H7 (cell line): ENCODE data around the gene MAN2B2. TPM values are rescaled to one million over a fixed set of nuclear protein-coding genes. Genes with fewer than 3 reads are reported as not detected.
"Not testable (repeated sequence)": the region's sequence is repeated elsewhere in the genome, so short reads cannot be mapped to it uniquely, and the experiment has no call there.

Source experiments
- DNase-seq: peaks from one replicate; pipeline ENCODE4 v3.0.0; 2012
- H3K27me3 ChIP-seq: 2 replicates; pipeline ENCODE4 v1.6.0; 2011; ENCODE audit warnings: mild to moderate bottlenecking, low read length; ENCODE audit not compliant: control insufficient read depth, insufficient read depth
- H3K36me3 ChIP-seq: replicated peaks from 2 replicates; pipeline ENCODE4 v1.5.1; 2011; ENCODE audit warnings: low read length; ENCODE audit not compliant: control insufficient read depth, insufficient read depth
- H3K4me3 ChIP-seq: 2 replicates; pipeline ENCODE4 v1.5.1; 2011; ENCODE audit warnings: low read depth, mild to moderate bottlenecking, control low read depth, low read length, moderate library complexity; ENCODE audit not compliant: insufficient read depth
- total RNA-seq: library from RNA; depleted of rRNA; stranded (reverse); fragments of >200 nt; shearing (Covaris generic); gene quantifications from 2 replicates; pipeline ENCODE4 v1.2.3, GENCODE V29; 2014

Gene MAN2B2
- total RNA-seq, 1 experiment from 2014 or later, result 3.4 TPM

DNA sequence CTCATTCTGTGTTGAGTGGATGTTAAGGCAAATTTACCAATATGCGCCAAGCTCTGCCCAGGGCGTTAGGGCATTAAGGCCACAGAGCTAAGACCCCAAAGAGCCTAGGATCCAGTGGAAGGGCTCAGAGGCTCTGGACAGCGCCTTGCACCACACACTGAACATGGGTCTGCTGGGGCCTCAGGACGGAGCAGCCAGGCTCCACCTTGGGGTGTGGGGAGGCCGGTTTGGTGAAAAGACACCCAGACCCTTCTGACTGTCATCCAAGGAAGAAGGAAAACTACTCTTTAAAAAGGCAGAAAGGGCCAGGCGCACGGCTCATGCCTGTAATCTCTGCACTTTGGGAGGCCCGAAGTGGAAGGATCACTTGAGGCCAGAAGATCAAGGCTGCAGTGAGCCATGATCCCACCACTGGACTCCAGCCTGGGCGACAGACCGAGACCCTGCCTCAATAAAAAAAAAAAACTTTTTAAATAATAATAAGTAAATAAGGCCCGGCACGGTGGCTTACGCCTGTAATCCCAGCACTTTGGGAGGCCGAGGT is 64.2 kb downstream of the MAN2B2 start:
- H3K36me3 ChIP-seq, result peaks cover 10% of the 10 kb centered on the region
- no peaks in the 10 kb centered on the region for H3K27me3 ChIP-seq
- no peak overlapping the region for H3K4me3 ChIP-seq
- DNase-seq, result no peak

DNA sequence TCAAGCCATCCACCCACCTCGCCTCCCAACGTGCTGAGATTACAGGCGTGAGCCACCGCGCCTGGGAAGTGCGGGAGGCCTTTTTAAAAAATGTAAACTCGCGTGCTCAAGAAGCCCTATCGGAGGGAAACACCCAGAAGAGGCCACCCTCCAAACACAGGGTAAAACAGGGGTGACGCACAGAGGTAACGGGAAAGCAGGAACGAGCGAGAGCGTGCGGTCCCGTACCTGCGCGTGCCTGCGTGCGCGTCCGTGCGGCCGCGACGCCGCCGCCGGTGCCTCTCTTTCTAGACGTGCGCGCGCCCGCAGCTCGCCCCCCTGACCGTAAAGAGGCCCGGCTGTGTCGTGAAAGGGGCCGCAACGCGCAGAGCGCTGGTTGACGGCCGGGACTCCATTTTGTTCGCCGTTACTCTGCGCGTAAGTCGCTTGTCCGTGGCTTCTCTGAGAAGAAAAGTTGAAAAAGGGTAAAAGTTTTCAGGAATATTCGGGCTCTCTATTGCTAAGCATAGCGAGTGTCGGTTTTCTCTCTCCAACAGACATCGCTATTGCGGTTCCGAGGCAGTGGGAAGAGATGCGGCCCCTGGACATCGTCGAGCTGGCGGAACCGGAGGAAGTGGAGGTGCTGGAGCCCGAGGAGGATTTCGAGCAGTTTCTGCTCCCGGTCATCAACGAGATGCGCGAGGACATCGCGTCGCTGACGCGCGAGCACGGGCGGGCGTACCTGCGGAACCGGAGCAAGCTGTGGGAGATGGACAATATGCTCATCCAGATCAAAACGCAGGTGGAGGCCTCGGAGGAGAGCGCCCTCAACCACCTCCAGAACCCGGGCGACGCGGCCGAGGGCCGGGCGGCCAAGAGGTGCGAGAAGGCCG is 65.5 kb downstream of the MAN2B2 start, which contains the start of gene MRFAP1:
TSS of gene MRFAP1 (plus strand) at position 394 of the 872 bp plus-strand sequence. CDS start at position 572, 178 bp downstream.
- peak; percentile 98 for DNase-seq
- no peaks in the 10 kb centered on the region for H3K27me3 ChIP-seq
- H3K36me3 ChIP-seq, result peaks cover 10% of the 10 kb centered on the region
- H3K4me3 ChIP-seq, result peak within 1 kb of the TSS; percentile 98

DNA sequence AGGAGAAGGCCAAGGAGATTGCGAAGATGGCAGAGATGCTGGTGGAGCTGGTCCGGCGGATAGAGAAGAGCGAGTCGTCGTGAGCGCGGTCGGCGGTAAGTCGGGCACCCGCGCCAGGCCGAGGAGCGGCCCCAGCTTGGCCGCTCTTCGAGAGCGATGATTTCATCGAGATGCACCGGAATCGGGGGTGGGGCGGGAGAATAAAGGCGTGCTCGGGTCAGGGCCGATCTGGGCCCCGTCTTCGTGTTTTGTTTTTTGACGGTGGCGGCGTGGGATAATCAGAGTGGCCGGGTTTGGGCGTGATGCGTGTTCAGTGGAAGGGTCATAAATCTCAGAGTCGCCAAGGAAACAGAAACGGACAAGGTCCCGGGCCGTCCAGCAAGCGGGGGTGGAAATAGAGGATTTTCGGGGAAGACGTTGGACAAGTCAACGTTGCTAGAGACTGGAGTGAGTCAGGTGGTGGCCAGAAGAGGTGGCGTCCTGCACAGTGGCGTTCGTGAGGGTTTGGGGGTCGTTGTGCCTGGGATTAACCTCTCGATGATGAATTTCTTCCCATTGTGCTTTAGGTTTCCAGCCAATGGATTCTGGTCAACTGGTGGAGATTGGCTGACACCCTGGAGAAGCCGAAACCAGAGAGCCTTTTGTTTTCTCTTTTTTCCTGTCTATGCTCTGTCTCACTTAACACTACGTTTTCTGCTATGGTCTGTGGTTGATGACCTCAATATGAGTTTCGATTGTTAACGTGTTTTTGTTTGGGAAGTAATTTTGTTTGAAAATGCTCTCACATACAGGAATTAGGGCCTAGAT is 66.4 kb downstream of the MAN2B2 start:
- no peaks in the 10 kb centered on the region for H3K27me3 ChIP-seq
- peak; percentile 67 for DNase-seq

DNA sequence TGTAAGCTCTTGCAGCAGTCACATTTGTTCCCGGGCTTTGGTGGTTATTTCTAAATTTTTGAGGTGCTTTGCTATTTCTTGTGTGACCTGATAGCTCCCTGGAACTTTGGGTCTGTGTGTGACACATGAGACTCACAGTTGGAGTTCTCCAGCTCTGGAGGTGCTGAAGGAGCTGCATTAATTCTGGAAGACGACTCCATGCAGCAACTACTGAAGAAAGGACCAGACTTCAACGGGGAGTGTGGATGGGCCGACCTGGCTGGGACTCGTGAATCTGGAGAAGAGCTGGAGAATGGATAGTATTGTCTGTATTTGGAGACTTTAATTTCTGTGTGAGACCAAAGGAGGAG is 67.0 kb downstream of the MAN2B2 start:
- Histone ChIP-seq H3K4me3 (peak overlapping the region; percentile 98; the same call in 1 of the 2 replicates), H3K36me3 (peaks cover 10% of the 10 kb centered on the region), H3K27me3 (no peaks in the 10 kb centered on the region)
- DNase-seq, result no peak

More for the DNA sequence above, 66.4 kb downstream of the MAN2B2 start:
- peaks cover 10% of the 10 kb centered on the region for H3K36me3 ChIP-seq
- peak overlapping the region; percentile 98 for H3K4me3 ChIP-seq

DNA sequence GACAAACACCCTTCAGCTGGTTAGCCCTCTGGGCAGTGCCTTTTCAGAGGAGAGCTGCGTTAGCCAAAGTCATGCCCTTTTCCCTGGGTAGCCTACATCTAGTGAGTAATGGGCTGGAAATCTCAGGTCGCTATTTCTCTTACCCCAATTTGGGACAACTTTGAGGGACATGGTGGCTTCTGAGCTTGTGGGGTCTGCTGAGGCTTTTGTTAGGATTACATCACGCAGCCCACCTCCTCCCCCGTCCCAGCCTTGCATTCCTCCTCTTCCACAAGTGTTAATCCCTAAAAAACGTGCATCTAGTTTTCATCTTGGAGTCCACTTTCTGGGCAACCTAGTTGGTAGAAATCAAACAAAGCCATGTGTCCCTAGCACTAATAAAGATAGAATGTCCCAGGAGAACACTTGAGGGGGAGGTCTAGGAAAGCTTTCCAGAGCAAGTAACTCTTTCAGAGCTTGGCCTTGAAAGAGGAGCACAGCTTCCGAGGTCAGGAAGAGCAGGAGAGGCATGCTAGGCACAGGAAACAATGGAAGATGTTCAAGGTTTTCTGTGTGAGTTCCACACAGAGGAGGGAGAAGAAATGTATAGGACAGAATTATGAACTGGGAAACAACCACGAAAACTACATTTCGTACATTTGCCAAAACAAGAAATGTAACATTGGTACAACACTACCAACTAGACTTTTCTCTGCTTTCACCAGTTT is 68.3 kb downstream of the MAN2B2 start:
- no peak overlapping the region for H3K4me3 ChIP-seq
- H3K36me3 ChIP-seq, result peaks cover 10% of the 10 kb centered on the region
- no peaks in the 10 kb centered on the region for H3K27me3 ChIP-seq
- no peak for DNase-seq

DNA sequence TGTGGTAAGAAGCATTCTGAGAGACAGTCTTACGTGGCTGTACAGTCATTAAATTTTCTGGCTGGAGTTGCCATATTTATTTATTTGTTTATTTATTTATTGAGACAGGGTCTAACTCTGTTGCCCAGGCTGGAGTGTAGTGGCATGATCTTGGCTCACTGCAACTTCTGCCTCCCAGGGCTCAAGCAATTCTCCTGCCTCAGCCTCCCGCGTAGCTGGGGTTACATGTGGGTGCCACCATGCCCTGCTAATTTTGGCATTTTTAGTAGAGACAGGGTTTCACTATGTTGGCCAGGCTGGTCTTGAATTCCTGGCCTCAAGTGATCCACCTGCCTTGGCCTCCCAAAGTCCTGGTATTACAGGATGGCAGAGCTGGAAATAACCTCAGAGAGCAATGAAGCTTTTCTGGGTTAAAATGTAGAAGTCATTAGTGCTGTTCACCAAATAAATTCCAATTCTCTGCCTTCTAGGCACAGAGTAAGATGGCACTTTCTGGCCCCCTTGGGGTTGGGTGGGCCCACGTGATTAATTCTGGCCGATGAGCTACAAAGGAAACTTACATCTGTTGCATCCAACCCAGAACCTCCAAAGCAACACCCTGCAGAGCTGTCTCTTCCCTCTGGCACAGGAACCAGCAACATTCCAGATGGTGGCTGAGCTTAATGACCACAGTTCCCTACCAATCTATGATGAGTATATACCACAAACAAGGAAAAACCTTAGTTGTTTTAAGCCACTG is 70.0 kb downstream of the MAN2B2 start:
- no peaks in the 10 kb centered on the region for H3K27me3 ChIP-seq
- no peak for DNase-seq
- no peak overlapping the region for H3K4me3 ChIP-seq
- peaks cover 10% of the 10 kb centered on the region for H3K36me3 ChIP-seq

DNA sequence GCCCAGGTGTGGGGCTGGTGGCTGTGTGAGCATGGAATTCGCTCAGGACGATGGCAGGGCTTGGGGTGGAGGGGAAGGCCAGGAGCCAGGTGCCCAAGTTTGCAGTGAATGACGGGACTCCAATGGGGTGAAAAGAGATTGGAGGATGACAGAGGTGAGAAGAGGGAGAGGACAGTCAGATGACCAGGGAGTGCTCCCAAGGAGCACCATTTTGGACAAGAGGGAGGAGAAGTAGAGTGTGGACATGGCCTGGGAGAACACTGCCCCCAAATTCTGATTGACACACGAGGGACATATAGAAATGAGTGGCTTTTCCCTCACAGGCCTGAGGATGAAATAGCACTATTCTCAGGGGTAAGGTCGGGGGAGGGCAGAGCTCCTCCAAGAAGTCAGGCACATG is 72.2 kb downstream of the MAN2B2 start:
- peaks cover 8% of the 10 kb centered on the region for H3K36me3 ChIP-seq
- DNase-seq, result no peak
- H3K4me3 ChIP-seq, result no peak overlapping the region
- H3K27me3 ChIP-seq, result no peaks in the 10 kb centered on the region

DNA sequence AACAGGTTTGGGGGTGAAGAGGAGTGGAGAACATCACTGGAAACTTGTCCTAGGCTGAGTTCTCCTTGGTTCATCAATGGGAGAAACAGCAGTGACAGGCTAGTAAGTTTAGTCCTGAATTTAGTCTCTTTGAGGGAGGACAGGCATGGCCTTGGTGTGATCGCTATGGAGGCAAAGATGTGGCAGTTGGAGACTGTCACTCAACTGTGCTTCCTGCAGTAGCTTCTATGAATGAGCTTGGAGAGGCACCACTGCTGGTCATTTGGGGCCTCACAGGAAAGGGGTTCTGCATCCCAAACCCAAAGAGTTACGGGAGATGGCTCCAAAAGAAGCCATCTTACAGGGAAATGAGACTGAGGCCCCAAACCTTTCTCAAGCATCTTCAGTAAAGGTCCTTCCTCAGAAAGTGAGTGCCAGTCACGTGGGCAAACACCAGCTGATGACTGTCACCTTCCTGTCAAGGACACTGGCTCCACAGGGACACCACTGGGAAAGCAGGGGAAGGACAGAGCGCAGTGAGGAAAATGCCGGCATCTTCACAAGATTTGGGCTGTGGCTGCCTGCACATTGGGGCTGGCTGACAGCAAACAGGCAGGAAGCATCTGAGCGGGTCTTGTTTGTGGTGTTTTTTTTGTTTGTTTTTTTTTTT is 72.7 kb downstream of the MAN2B2 start:
- H3K4me3 ChIP-seq, result no peak overlapping the region
- peaks cover 4% of the 10 kb centered on the region for H3K36me3 ChIP-seq
- no peak for DNase-seq
- H3K27me3 ChIP-seq, result no peaks in the 10 kb centered on the region

DNA sequence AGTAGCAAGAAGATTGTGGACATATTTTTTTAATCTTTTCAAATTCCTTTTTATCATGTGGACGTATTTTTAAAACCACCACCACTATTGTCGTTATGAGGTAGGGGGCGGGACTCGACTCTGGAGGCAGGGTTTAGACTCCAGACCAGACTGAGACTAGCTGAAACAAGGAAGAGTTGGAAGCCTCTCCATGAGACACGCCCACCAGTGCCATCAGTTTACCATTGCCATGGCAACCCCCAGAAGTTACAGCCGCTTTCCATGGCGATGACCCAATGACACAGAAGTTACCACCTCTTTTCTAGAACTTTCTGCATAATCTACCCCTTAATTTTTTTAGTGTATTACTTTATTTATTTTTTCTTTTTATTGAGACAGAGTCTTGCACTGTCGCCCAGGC is 74.2 kb downstream of the MAN2B2 start:
- H3K4me3 ChIP-seq, result no peak overlapping the region
- no peak for DNase-seq

DNA sequence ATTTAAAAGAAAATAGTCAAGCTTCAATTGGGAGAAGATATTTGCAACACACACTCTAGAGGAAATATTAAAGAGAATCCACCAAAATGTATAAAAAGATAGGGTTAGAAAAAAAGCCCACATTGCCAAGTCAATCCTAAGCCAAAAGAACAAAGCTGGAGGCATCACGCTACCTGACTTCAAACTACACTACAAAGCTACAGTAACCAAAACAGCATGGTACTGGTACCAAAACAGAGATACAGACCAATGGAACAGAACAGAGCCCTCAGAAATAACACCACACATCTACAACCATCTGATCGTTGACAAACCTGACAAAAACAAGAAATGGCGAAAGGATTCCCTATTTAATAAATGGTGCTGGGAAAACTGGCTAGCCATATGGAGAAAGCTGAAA is 79.2 kb downstream of the MAN2B2 start:
- DNase-seq, H3K36me3 ChIP-seq, H3K4me3 ChIP-seq, H3K27me3 ChIP-seq: not testable (repeated sequence)

More for the DNA sequence above, 74.2 kb downstream of the MAN2B2 start:
- Histone ChIP-seq H3K36me3 (no peaks in the 10 kb centered on the region), H3K27me3 (no peaks in the 10 kb centered on the region)

DNA sequence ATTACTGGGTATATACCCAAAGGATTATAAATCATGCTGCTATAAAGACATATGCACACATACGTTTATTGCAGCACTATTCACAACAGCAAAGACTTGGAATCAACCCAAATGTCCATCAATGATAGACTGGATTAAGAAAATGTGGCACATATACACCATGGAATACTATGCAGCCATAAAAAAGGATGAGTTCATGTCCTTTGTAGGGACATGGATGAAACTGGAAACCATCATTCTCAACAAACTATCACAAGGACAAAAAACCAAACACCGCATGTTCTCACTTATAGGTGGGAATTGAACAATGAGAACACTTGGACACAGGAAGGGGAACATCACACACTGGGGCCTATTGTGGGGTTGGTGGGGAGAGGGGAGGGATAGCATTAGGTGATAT is 80.3 kb downstream of the MAN2B2 start:
- not testable (repeated sequence) for H3K4me3 ChIP-seq, DNase-seq, H3K36me3 ChIP-seq, H3K27me3 ChIP-seq

DNA sequence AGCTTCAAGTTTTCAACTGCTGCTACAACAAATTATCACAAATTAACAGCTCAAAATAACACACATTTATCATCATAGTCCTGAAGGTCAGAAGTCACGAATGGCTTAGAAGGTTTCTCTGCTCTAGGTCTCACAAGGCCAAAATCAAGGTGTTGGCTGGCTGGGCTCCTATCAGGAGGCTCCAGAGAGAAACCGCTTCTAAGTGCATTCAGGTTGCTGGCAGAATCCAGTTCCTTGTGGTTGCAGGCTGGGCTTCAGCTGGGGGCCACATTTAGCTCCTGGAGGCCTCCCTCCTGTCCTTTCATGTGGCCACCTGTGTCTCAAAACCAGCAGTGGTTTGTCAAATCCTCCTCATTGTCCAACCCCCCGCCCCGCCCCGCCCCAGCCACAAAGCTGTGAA is 80.9 kb downstream of the MAN2B2 start:
- Histone ChIP-seq H3K27me3 (peaks cover 7% of the 10 kb centered on the region; the same call in 1 of the 2 replicates), H3K4me3 (no peak overlapping the region), H3K36me3 (no peaks in the 10 kb centered on the region)
- DNase-seq, result no peak
